ENCODE data around the gene ECPAS. TPM values are rescaled to one million over a fixed set of nuclear protein-coding genes. Genes with fewer than 3 reads are reported as not detected.
"Not testable (repeated sequence)": the region's sequence is repeated elsewhere in the genome, so short reads cannot be mapped to it uniquely, and the experiment has no call there.

Gene ECPAS
- polyA plus RNA-seq, 1 donor (not counting 4 experiments of a cell fraction or from before 2014, with no cell fraction given) = 53.5 TPM

GRCh38 chr9:111348821-111349271, 135.3 kb downstream of the ECPAS start:
- no peak overlapping the region for H3K4me2 ChIP-seq (ENCODE audit: control insufficient read depth, extremely low read depth, insufficient read depth, low read depth, low read length)
- dilution Hi-C loops (cut with MboI; ENCODE audit: extremely low pct_ligation_motif_present, low sequenced_read_pairs) = no loop called here
- H3K9me3 ChIP-seq (ENCODE audit: control insufficient read depth, low read depth, low read length) = no peaks in the 10 kb centered on the region
- no peaks in the 10 kb centered on the region for H3K27me3 ChIP-seq (ENCODE audit: control insufficient read depth, extremely low read depth, insufficient read depth, low read length)
- no peaks in the 10 kb centered on the region for H4K20me1 ChIP-seq (ENCODE audit: control insufficient read depth, extremely low read depth, insufficient read depth, low read length)
- no peak for TF ChIP-seq CTCF (optimal IDR thresholded peaks at IDR 0.05 in 1 of 3, IDR thresholded peaks at IDR 0.05 in 1 of 3, conservative IDR thresholded peaks at IDR 0.05 in 1 of 3; ENCODE audit: extremely low read depth in 1 of 3, insufficient read depth in 2 of 3, low read length in 3 of 3)
- no peak for TF ChIP-seq EZH2 (IDR thresholded peaks at IDR 0.05; ENCODE audit: low read length)
- FAIRE-seq (no peak), DNase-seq (ENCODE audit: low read depth, low spot score) (no peak)
- H3K36me3 ChIP-seq (ENCODE audit: control insufficient read depth in 2 of 2, extremely low read depth in 1 of 2, insufficient read depth in 2 of 2, low read length in 2 of 2) = no peaks in the 10 kb centered on the region
- H3K9me1 ChIP-seq (ENCODE audit: control insufficient read depth, extremely low read depth, insufficient read depth, low read length) = no peaks in the 10 kb centered on the region
- H2AFZ ChIP-seq (ENCODE audit: control insufficient read depth, low read length) = no peak overlapping the region
- H3K4me3 ChIP-seq (ENCODE audit: control insufficient read depth in 2 of 3, extremely low read depth in 1 of 3, insufficient read depth in 2 of 3, low read depth in 1 of 3, low read length in 3 of 3) = no peak overlapping the region
- no peaks in the 10 kb centered on the region for H3K79me2 ChIP-seq (ENCODE audit: control insufficient read depth, insufficient read depth, low read length)
- no peak overlapping the region for H3K9ac ChIP-seq (ENCODE audit: control insufficient read depth, extremely low read depth, insufficient read depth, low read length)
- no peaks in the 10 kb centered on the region for H3K4me1 ChIP-seq (ENCODE audit: control insufficient read depth, extremely low read depth, insufficient read depth, low read length)
- no peak overlapping the region for H3K27ac ChIP-seq (ENCODE audit: control insufficient read depth, insufficient read depth, low read length)

GRCh38 chr9:111334318-111334863, 149.8 kb downstream of the ECPAS start:
- DNase-seq (ENCODE audit: low read depth, low spot score); H3K27me3 ChIP-seq (ENCODE audit: control insufficient read depth, extremely low read depth, insufficient read depth, low read length); FAIRE-seq; H2AFZ ChIP-seq (ENCODE audit: control insufficient read depth, low read length); H3K4me3 ChIP-seq (ENCODE audit: control insufficient read depth in 2 of 3, extremely low read depth in 1 of 3, insufficient read depth in 2 of 3, low read depth in 1 of 3, low read length in 3 of 3); H3K9ac ChIP-seq (ENCODE audit: control insufficient read depth, extremely low read depth, insufficient read depth, low read length); H4K20me1 ChIP-seq (ENCODE audit: control insufficient read depth, extremely low read depth, insufficient read depth, low read length); H3K27ac ChIP-seq (ENCODE audit: control insufficient read depth, insufficient read depth, low read length); dilution Hi-C loops (cut with MboI; ENCODE audit: extremely low pct_ligation_motif_present, low sequenced_read_pairs); H3K79me2 ChIP-seq (ENCODE audit: control insufficient read depth, insufficient read depth, low read length); H3K4me1 ChIP-seq (ENCODE audit: control insufficient read depth, extremely low read depth, insufficient read depth, low read length); H3K9me3 ChIP-seq (ENCODE audit: control insufficient read depth, low read depth, low read length); H3K36me3 ChIP-seq (ENCODE audit: control insufficient read depth in 2 of 2, extremely low read depth in 1 of 2, insufficient read depth in 2 of 2, low read length in 2 of 2); H3K4me2 ChIP-seq (ENCODE audit: control insufficient read depth, extremely low read depth, insufficient read depth, low read depth, low read length); H3K9me1 ChIP-seq (ENCODE audit: control insufficient read depth, extremely low read depth, insufficient read depth, low read length): not testable (repeated sequence)

- Histone ChIP-seq H3K79me2 (ENCODE audit: control insufficient read depth, insufficient read depth, low read length) (no peaks in the 10 kb centered on the region), H3K36me3 (ENCODE audit: control insufficient read depth in 2 of 2, extremely low read depth in 1 of 2, insufficient read depth in 2 of 2, low read length in 2 of 2) (no peaks in the 10 kb centered on the region), H3K27me3 (ENCODE audit: control insufficient read depth, extremely low read depth, insufficient read depth, low read length) (peaks cover 4% of the 10 kb centered on the region), H3K27ac (ENCODE audit: control insufficient read depth, insufficient read depth, low read length) (no peak within 1 kb of the TSS), H3K9me1 (ENCODE audit: control insufficient read depth, extremely low read depth, insufficient read depth, low read length) (no peaks in the 10 kb centered on the region), H3K4me2 (ENCODE audit: control insufficient read depth, extremely low read depth, insufficient read depth, low read depth, low read length) (no peak within 1 kb of the TSS), H3K4me1 (ENCODE audit: control insufficient read depth, extremely low read depth, insufficient read depth, low read length) (no peaks in the 10 kb centered on the region), H4K20me1 (ENCODE audit: control insufficient read depth, extremely low read depth, insufficient read depth, low read length) (no peaks in the 10 kb centered on the region), H3K9ac (ENCODE audit: control insufficient read depth, extremely low read depth, insufficient read depth, low read length) (no peak within 1 kb of the TSS), H3K4me3 (ENCODE audit: control insufficient read depth in 2 of 3, extremely low read depth in 1 of 3, insufficient read depth in 2 of 3, low read depth in 1 of 3, low read length in 3 of 3) (no peak within 1 kb of the TSS), H2AFZ (ENCODE audit: control insufficient read depth, low read length) (no peak within 1 kb of the TSS), H3K9me3 (ENCODE audit: control insufficient read depth, low read depth, low read length) (no peaks in the 10 kb centered on the region)
- no peak for DNase-seq (ENCODE audit: low read depth, low spot score)
- TF ChIP-seq EZH2 (IDR thresholded peaks at IDR 0.05; ENCODE audit: low read length) = no peak
- TF ChIP-seq CTCF (optimal IDR thresholded peaks at IDR 0.05 in 1 of 3, IDR thresholded peaks at IDR 0.05 in 1 of 3, conservative IDR thresholded peaks at IDR 0.05 in 1 of 3; ENCODE audit: extremely low read depth in 1 of 3, insufficient read depth in 2 of 3, low read length in 3 of 3) = no peak
- dilution Hi-C loops (cut with MboI; ENCODE audit: extremely low pct_ligation_motif_present, low sequenced_read_pairs) = no loop called here
- FAIRE-seq = no peak
Observed at GRCh38 chr9:111330124-111330523, 154.1 kb downstream of the ECPAS start, which contains the start of gene OR2K2. Gene OR2K2 (minus strand): TSS chr9:111330224. CDS start chr9:111328433, 1,791 bp downstream.
